ENCODE measurements around the gene MED1.

GRCh38 chr17:39461926-39462569, 11.0 kb upstream of the MED1 start:
- no peak for TF ChIP-seq EZH2phosphoT487 (IDR thresholded peaks at IDR 0.05; ENCODE audit: insufficient read depth, low read depth)
- no peak for TF ChIP-seq EZH2 (IDR thresholded peaks at IDR 0.05; ENCODE audit: insufficient read depth, poor library complexity, severe bottlenecking)

Measured in GM23248 (cell line).